ENCODE data around the gene GPR150.

- TF ChIP-seq, protein P1, sequence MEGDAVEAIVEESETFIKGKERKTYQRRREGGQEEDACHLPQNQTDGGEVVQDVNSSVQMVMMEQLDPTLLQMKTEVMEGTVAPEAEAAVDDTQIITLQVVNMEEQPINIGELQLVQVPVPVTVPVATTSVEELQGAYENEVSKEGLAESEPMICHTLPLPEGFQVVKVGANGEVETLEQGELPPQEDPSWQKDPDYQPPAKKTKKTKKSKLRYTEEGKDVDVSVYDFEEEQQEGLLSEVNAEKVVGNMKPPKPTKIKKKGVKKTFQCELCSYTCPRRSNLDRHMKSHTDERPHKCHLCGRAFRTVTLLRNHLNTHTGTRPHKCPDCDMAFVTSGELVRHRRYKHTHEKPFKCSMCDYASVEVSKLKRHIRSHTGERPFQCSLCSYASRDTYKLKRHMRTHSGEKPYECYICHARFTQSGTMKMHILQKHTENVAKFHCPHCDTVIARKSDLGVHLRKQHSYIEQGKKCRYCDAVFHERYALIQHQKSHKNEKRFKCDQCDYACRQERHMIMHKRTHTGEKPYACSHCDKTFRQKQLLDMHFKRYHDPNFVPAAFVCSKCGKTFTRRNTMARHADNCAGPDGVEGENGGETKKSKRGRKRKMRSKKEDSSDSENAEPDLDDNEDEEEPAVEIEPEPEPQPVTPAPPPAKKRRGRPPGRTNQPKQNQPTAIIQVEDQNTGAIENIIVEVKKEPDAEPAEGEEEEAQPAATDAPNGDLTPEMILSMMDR (conservative IDR thresholded peaks at IDR 0.05; ENCODE audit: low read depth, low read length) = no peak
- TF ChIP-seq POLR2A (IDR thresholded peaks at IDR 0.05; ENCODE audit: low read depth, low read length) = no peak
- no peak for TF ChIP-seq MAZ (IDR thresholded peaks at IDR 0.05; ENCODE audit: borderline replicate concordance, low read depth, low read length)
- no peak for TF ChIP-seq RAD21 (IDR thresholded peaks at IDR 0.05; ENCODE audit: low read length)
- no peak for TF ChIP-seq FOS (IDR thresholded peaks at IDR 0.05; ENCODE audit: low read depth, low read length)
- TF ChIP-seq MAFK (IDR thresholded peaks at IDR 0.05; ENCODE audit: low read depth, low read length) = no peak
- no peak for TF ChIP-seq SMC3 (IDR thresholded peaks at IDR 0.05; ENCODE audit: low read depth, low read length)
These were observed 21.9 kb downstream of the GPR150 start for GRCh38 chr5:95641741-95642220.

Data from IMR-90 (cell line).